ENCODE results near the gene MTURN. TPM values are rescaled to one million over a fixed set of nuclear protein-coding genes. Genes with fewer than 3 reads are reported as not detected.

MTURN gene
- total and polyA plus RNA-seq, 2 donors (not counting 3 experiments of a cell fraction or from before 2014, with no cell fraction given) = 4.9 to 6.6 TPM

DNA sequence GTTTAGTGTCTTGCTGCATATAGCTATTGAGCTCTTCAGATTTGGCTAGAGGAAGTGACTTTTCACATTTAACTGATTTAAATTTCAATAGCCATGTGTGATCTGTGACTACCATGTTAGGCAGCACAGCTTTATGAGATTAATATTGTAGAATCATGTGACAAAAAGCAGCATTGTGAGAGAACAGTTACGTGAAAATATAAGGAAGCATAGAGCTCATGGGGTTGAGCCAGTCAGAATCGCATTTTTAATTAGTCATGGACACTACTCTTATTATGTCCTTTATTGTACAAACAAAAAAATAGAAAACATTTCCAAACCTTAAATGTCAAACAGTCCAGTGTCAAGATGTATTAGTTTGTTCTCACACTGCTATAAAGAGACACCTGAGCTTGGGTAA lies 48.0 kb downstream of the MTURN start:
- dilution Hi-C loops (cut with MboI; ENCODE audit: extremely low pct_ligation_motif_present, low sequenced_read_pairs) (no loop called here), intact Hi-C loops (cut with micrococcal nuclease) (no loop called here)
- H3K4me1 ChIP-seq (ENCODE audit: control insufficient read depth, extremely low read depth, insufficient read depth, low read length) = no peaks in the 10 kb centered on the region
- no peaks in the 10 kb centered on the region for H3K79me2 ChIP-seq (ENCODE audit: control insufficient read depth, insufficient read depth, low read length)
- no peak for TF ChIP-seq EZH2 (IDR thresholded peaks at IDR 0.05; ENCODE audit: borderline replicate concordance, low read depth, low read length, severe bottlenecking)
- TF ChIP-seq, protein P1, sequence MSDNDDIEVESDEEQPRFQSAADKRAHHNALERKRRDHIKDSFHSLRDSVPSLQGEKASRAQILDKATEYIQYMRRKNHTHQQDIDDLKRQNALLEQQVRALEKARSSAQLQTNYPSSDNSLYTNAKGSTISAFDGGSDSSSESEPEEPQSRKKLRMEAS (IDR thresholded peaks at IDR 0.05; ENCODE audit: insufficient read depth, insufficient read length) = no peak
- TF ChIP-seq JUN (IDR thresholded peaks at IDR 0.05; ENCODE audit: borderline replicate concordance, insufficient read depth, insufficient read length, low read depth) = no peak
- no peak for TF ChIP-seq POLR2A (IDR thresholded peaks at IDR 0.05; ENCODE audit: low read depth, low read length)
- no peaks in the 10 kb centered on the region for H3K36me3 ChIP-seq (ENCODE audit: control insufficient read depth in 2 of 2, extremely low read depth in 1 of 2, insufficient read depth in 2 of 2, low read length in 2 of 2)
- no peak overlapping the region for H3K4me3 ChIP-seq (replicated peaks in 1 of 3; ENCODE audit: insufficient read depth in 1 of 3, low read depth in 1 of 3, low read length in 3 of 3)
- no peaks in the 10 kb centered on the region for H3K9me1 ChIP-seq (replicated peaks; ENCODE audit: control insufficient read depth, extremely low read depth, insufficient read depth, low read length)
- no peaks in the 10 kb centered on the region for H4K20me1 ChIP-seq (replicated peaks; ENCODE audit: control insufficient read depth, extremely low read depth, insufficient read depth, low read length)
- no peak overlapping the region for H3K9ac ChIP-seq (replicated peaks; ENCODE audit: extremely low read depth, insufficient read depth, low read length)
- DNase-seq (ENCODE audit: low read depth, low spot score) (no peak), FAIRE-seq (no peak)
- H3K4me2 ChIP-seq (ENCODE audit: insufficient read depth, low read length) = no peak overlapping the region
- H3K27me3 ChIP-seq (ENCODE audit: control insufficient read depth in 2 of 2, insufficient read depth in 2 of 2, low read length in 2 of 2) = no peaks in the 10 kb centered on the region
- H3K9me3 ChIP-seq (replicated peaks; ENCODE audit: control insufficient read depth, insufficient read depth, low read length) = no peaks in the 10 kb centered on the region
- ChIA-PET CTCF (interaction anchor here (1.1 to 1.5 kb wide), 2 partner anchors 36 to 45 kb away, joined by 3 read pairs; no protein-coding TSS in a partner anchor), POLR2A (no interaction called here)
- no TSS peak for BruUV-seq (replicated peaks)
- H3K27ac ChIP-seq (ENCODE audit: insufficient read depth, low read depth, low read length) = no peak overlapping the region
- H2AFZ ChIP-seq (ENCODE audit: low read depth, low read length) = no peak overlapping the region

GRCh38 chr7:30183749-30184369 lies 49.1 kb downstream of the MTURN start:
- no peaks in the 10 kb centered on the region for H3K9me1 ChIP-seq (replicated peaks; ENCODE audit: control insufficient read depth, extremely low read depth, insufficient read depth, low read length)
- no peaks in the 10 kb centered on the region for H4K20me1 ChIP-seq (replicated peaks; ENCODE audit: control insufficient read depth, extremely low read depth, insufficient read depth, low read length)
- H3K27me3 ChIP-seq (ENCODE audit: control insufficient read depth in 2 of 2, insufficient read depth in 2 of 2, low read length in 2 of 2) = no peaks in the 10 kb centered on the region
- intact Hi-C loops (cut with micrococcal nuclease) (no loop called here), dilution Hi-C loops (cut with MboI; ENCODE audit: extremely low pct_ligation_motif_present, low sequenced_read_pairs) (no loop called here)
- H3K4me1 ChIP-seq (ENCODE audit: control insufficient read depth, extremely low read depth, insufficient read depth, low read length) = no peaks in the 10 kb centered on the region
- FAIRE-seq = no peak
- H3K9me3 ChIP-seq (replicated peaks; ENCODE audit: control insufficient read depth, insufficient read depth, low read length) = no peaks in the 10 kb centered on the region
- CTCF ChIA-PET = no interaction called here
- H3K4me3 ChIP-seq (replicated peaks in 1 of 3; ENCODE audit: insufficient read depth in 1 of 3, low read depth in 1 of 3, low read length in 3 of 3) = no peak overlapping the region
- POLR2A ChIA-PET = no interaction called here
- H3K27ac ChIP-seq (ENCODE audit: insufficient read depth, low read depth, low read length) = no peak overlapping the region
- no peak overlapping the region for H2AFZ ChIP-seq (ENCODE audit: low read depth, low read length)
- H3K36me3 ChIP-seq (ENCODE audit: control insufficient read depth in 2 of 2, extremely low read depth in 1 of 2, insufficient read depth in 2 of 2, low read length in 2 of 2) = no peaks in the 10 kb centered on the region
- H3K79me2 ChIP-seq (ENCODE audit: control insufficient read depth, insufficient read depth, low read length) = no peaks in the 10 kb centered on the region
- TF ChIP-seq FOS (IDR thresholded peaks at IDR 0.05; ENCODE audit: borderline replicate concordance, insufficient read depth, low read length) = no peak
- TF ChIP-seq EZH2 (IDR thresholded peaks at IDR 0.05; ENCODE audit: borderline replicate concordance, low read depth, low read length, severe bottlenecking) = no peak
- TF ChIP-seq MYC (IDR thresholded peaks at IDR 0.05; ENCODE audit: low read depth, low read length) = no peak
- TF ChIP-seq POLR2A (IDR thresholded peaks at IDR 0.05; ENCODE audit: low read depth, low read length) = no peak
- TF ChIP-seq GATA2 (IDR thresholded peaks at IDR 0.05; ENCODE audit: insufficient read depth, insufficient read length, low read depth, low read length) = no peak
- TF ChIP-seq JUN (IDR thresholded peaks at IDR 0.05; ENCODE audit: borderline replicate concordance, insufficient read depth, insufficient read length, low read depth) = no peak
- TF ChIP-seq, protein P2, sequence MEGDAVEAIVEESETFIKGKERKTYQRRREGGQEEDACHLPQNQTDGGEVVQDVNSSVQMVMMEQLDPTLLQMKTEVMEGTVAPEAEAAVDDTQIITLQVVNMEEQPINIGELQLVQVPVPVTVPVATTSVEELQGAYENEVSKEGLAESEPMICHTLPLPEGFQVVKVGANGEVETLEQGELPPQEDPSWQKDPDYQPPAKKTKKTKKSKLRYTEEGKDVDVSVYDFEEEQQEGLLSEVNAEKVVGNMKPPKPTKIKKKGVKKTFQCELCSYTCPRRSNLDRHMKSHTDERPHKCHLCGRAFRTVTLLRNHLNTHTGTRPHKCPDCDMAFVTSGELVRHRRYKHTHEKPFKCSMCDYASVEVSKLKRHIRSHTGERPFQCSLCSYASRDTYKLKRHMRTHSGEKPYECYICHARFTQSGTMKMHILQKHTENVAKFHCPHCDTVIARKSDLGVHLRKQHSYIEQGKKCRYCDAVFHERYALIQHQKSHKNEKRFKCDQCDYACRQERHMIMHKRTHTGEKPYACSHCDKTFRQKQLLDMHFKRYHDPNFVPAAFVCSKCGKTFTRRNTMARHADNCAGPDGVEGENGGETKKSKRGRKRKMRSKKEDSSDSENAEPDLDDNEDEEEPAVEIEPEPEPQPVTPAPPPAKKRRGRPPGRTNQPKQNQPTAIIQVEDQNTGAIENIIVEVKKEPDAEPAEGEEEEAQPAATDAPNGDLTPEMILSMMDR (IDR thresholded peaks at IDR 0.05; ENCODE audit: extremely low read depth in 1 of 2, insufficient read depth in 1 of 2, low read depth in 1 of 2, low read length in 2 of 2) = no peak
- no peak for TF ChIP-seq POLR2AphosphoS5 (IDR thresholded peaks at IDR 0.05; ENCODE audit: insufficient read depth, low read depth, low read length)
- TF ChIP-seq, protein P1 (IDR thresholded peaks at IDR 0.05; ENCODE audit: insufficient read depth, insufficient read length) = no peak
- no peak overlapping the region for H3K9ac ChIP-seq (replicated peaks; ENCODE audit: extremely low read depth, insufficient read depth, low read length)
- BruUV-seq (replicated peaks) = no TSS peak
- H3K4me2 ChIP-seq (ENCODE audit: insufficient read depth, low read length) = no peak overlapping the region
- no peak for DNase-seq (ENCODE audit: low read depth, low spot score)

Measured in endothelial cell of umbilical vein (primary cell).